Endothelial cell of umbilical vein (primary cell): ENCODE results near the gene NDST4.

ENCODE experiments used
- EZH2 ChIP-seq: IDR thresholded peaks from 2 replicates; pipeline ENCODE4 v1.6.1; 2012; ENCODE audit warnings: borderline replicate concordance, low read depth, mild to moderate bottlenecking, moderate library complexity, low read length, inconsistent platforms; ENCODE audit not compliant: severe bottlenecking
- FOS ChIP-seq: IDR thresholded peaks from 2 replicates; pipeline ENCODE4 v1.6.1; 2011; ENCODE audit warnings: mild to moderate bottlenecking, low read length, moderate library complexity, borderline replicate concordance; ENCODE audit not compliant: insufficient read depth
- GATA2 ChIP-seq: IDR thresholded peaks from 2 replicates; pipeline ENCODE4 v1.7.0; 2011; ENCODE audit warnings: low read depth, mild to moderate bottlenecking, moderate library complexity, mixed read lengths, low read length; ENCODE audit not compliant: insufficient read length, insufficient read depth
- JUN ChIP-seq: IDR thresholded peaks from 2 replicates; pipeline ENCODE4 v1.6.1; 2011; ENCODE audit warnings: borderline replicate concordance, low read depth; ENCODE audit not compliant: insufficient read length, insufficient read depth
- MYC ChIP-seq: IDR thresholded peaks from one replicate; pipeline ENCODE4 v1.6.1; 2011; ENCODE audit warnings: mild to moderate bottlenecking, low read depth, low read length
- POLR2A ChIP-seq: IDR thresholded peaks from 2 replicates; pipeline ENCODE4 v1.6.1; 2012; ENCODE audit warnings: low read depth, mild to moderate bottlenecking, control low read depth, low read length
- POLR2AphosphoS5 ChIP-seq: IDR thresholded peaks from 2 replicates; pipeline ENCODE4 v1.6.1; 2012; ENCODE audit warnings: low read depth, mild to moderate bottlenecking, control low read depth, low read length, moderate library complexity; ENCODE audit not compliant: insufficient read depth
- TF ChIP-seq, protein P1 (sequence below), 2 donors: IDR thresholded peaks; 1 replicate in 1 of 2; 2 replicates in 1 of 2; pipeline ENCODE4 v1.5.1; 2011; ENCODE audit warnings: low read length in 2 of 2, mild to moderate bottlenecking in 2 of 2, moderate library complexity in 2 of 2, control low read depth in 1 of 2, inconsistent platforms in 1 of 2, low read depth in 1 of 2; ENCODE audit not compliant: insufficient read depth in 1 of 2; ENCODE audit errors: extremely low read depth in 1 of 2
- TF ChIP-seq, protein P2 (sequence below): IDR thresholded peaks from 2 replicates; pipeline ENCODE4 v1.6.1; 2011; ENCODE audit not compliant: insufficient read depth, insufficient read length

DNA sequence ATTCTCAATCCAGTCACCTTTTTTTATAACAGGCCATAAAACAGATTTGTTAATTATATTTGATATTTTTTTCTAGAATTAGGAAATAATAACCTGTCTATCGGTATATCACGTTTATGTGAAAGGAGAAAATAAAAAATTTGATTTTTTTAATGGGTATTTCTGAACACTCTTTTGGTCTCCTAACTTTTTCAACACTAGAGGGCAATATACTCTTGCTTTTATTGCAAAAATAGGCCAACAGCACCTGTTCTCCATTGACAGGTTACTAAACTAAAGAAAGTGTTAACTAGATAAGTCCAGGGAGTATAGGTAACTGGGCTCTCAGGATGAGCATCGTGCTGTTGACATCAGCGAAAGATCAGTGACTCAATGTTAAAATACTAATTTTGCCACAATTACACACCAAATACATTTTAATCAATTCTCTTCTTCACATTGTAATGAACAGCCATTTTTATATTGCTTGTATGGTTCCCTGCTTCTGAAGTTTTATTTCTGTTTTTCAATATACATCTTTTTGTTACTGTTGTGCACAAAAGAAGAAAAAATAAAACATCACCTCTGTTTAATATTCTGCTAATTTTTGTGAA is 22.8 kb downstream of the NDST4 start:
- TF ChIP-seq, protein P1, sequence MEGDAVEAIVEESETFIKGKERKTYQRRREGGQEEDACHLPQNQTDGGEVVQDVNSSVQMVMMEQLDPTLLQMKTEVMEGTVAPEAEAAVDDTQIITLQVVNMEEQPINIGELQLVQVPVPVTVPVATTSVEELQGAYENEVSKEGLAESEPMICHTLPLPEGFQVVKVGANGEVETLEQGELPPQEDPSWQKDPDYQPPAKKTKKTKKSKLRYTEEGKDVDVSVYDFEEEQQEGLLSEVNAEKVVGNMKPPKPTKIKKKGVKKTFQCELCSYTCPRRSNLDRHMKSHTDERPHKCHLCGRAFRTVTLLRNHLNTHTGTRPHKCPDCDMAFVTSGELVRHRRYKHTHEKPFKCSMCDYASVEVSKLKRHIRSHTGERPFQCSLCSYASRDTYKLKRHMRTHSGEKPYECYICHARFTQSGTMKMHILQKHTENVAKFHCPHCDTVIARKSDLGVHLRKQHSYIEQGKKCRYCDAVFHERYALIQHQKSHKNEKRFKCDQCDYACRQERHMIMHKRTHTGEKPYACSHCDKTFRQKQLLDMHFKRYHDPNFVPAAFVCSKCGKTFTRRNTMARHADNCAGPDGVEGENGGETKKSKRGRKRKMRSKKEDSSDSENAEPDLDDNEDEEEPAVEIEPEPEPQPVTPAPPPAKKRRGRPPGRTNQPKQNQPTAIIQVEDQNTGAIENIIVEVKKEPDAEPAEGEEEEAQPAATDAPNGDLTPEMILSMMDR (IDR thresholded peaks at IDR 0.05; ENCODE audit: extremely low read depth in 1 of 2, insufficient read depth in 1 of 2, low read depth in 1 of 2, low read length in 2 of 2) = peak; percentile 27 to 34
- no peak for TF ChIP-seq POLR2AphosphoS5
- TF ChIP-seq GATA2 = no peak
- no peak for TF ChIP-seq EZH2
- no peak for TF ChIP-seq POLR2A
- no peak for TF ChIP-seq FOS
- TF ChIP-seq, protein P2, sequence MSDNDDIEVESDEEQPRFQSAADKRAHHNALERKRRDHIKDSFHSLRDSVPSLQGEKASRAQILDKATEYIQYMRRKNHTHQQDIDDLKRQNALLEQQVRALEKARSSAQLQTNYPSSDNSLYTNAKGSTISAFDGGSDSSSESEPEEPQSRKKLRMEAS = no peak
- no peak for TF ChIP-seq MYC
- TF ChIP-seq JUN = no peak
